Measurements from ENCODE around the gene LAMA3. TPM values are rescaled to one million over a fixed set of nuclear protein-coding genes. Genes with fewer than 3 reads are reported as not detected.

LAMA3 gene
- total and polyA plus RNA-seq, 2 donors (not counting 1 experiment from before 2014, with no cell fraction given), result 0.75 to 13.2 TPM

- H3K36me3 ChIP-seq (ENCODE audit: control insufficient read depth, insufficient read depth, low read length), result no peaks in the 10 kb centered on the region
- H3K79me2 ChIP-seq (ENCODE audit: control insufficient read depth, insufficient read depth, low read length), result no peaks in the 10 kb centered on the region
- H4K20me1 ChIP-seq (ENCODE audit: control insufficient read depth, extremely low read depth, insufficient read depth, low read length), result no peaks in the 10 kb centered on the region
- H2AFZ ChIP-seq (ENCODE audit: low read length), result no peak overlapping the region
- peaks cover 2% of the 10 kb centered on the region for H3K4me1 ChIP-seq (ENCODE audit: control insufficient read depth, extremely low read depth, insufficient read depth, low read length)
- no peak overlapping the region for H3K27ac ChIP-seq (ENCODE audit: insufficient read depth, low read length)
- no peak overlapping the region for H3K4me3 ChIP-seq (replicated peaks in 1 of 4; ENCODE audit: control extremely low read depth in 1 of 4, insufficient read depth in 1 of 4, low read depth in 3 of 4, low read length in 4 of 4)
- no peak overlapping the region for H3K9ac ChIP-seq (ENCODE audit: insufficient read depth, low read length)
- H3K27me3 ChIP-seq (ENCODE audit: control insufficient read depth, insufficient read depth, low read length), result no peaks in the 10 kb centered on the region
- H3K9me3 ChIP-seq (ENCODE audit: control insufficient read depth, insufficient read depth, low read depth, low read length), result no peaks in the 10 kb centered on the region
- H3K4me2 ChIP-seq (ENCODE audit: extremely low read depth, insufficient read depth, low read length), result no peak overlapping the region
- DNase-seq (ENCODE audit: low read depth in 2 of 2), result peak in 1 of 2 donors; percentile 77
- TF ChIP-seq, protein P1, sequence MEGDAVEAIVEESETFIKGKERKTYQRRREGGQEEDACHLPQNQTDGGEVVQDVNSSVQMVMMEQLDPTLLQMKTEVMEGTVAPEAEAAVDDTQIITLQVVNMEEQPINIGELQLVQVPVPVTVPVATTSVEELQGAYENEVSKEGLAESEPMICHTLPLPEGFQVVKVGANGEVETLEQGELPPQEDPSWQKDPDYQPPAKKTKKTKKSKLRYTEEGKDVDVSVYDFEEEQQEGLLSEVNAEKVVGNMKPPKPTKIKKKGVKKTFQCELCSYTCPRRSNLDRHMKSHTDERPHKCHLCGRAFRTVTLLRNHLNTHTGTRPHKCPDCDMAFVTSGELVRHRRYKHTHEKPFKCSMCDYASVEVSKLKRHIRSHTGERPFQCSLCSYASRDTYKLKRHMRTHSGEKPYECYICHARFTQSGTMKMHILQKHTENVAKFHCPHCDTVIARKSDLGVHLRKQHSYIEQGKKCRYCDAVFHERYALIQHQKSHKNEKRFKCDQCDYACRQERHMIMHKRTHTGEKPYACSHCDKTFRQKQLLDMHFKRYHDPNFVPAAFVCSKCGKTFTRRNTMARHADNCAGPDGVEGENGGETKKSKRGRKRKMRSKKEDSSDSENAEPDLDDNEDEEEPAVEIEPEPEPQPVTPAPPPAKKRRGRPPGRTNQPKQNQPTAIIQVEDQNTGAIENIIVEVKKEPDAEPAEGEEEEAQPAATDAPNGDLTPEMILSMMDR (conservative IDR thresholded peaks at IDR 0.05 in 1 of 2, IDR thresholded peaks at IDR 0.05 in 1 of 2; ENCODE audit: low read depth in 1 of 2, low read length in 2 of 2), result no peak
- TF ChIP-seq EZH2 (IDR thresholded peaks at IDR 0.05; ENCODE audit: low read length, missing control alignments), result no peak
Observed at GRCh38 chr18:23857756-23858155, 168.5 kb downstream of the LAMA3 start.

GRCh38 chr18:23859466-23860336 lies 170.4 kb downstream of the LAMA3 start:
- H3K79me2 ChIP-seq (ENCODE audit: control insufficient read depth, insufficient read depth, low read length), result no peaks in the 10 kb centered on the region

GRCh38 chr18:23861326-23861725 lies 172.1 kb downstream of the LAMA3 start:
- no peak for DNase-seq (ENCODE audit: low read depth in 2 of 2)
- H3K79me2 ChIP-seq (ENCODE audit: control insufficient read depth, insufficient read depth, low read length), result no peaks in the 10 kb centered on the region
- H3K27ac ChIP-seq (ENCODE audit: insufficient read depth, low read length), result no peak overlapping the region
- no peaks in the 10 kb centered on the region for H3K36me3 ChIP-seq (ENCODE audit: control insufficient read depth, insufficient read depth, low read length)
- TF ChIP-seq, protein P1 (conservative IDR thresholded peaks at IDR 0.05 in 1 of 2, IDR thresholded peaks at IDR 0.05 in 1 of 2; ENCODE audit: low read depth in 1 of 2, low read length in 2 of 2), result no peak
- TF ChIP-seq EZH2 (IDR thresholded peaks at IDR 0.05; ENCODE audit: low read length, missing control alignments), result no peak
- H2AFZ ChIP-seq (ENCODE audit: low read length), result no peak overlapping the region
- H3K9me3 ChIP-seq (ENCODE audit: control insufficient read depth, insufficient read depth, low read depth, low read length), result no peaks in the 10 kb centered on the region
- H4K20me1 ChIP-seq (ENCODE audit: control insufficient read depth, extremely low read depth, insufficient read depth, low read length), result no peaks in the 10 kb centered on the region
- H3K4me1 ChIP-seq (ENCODE audit: control insufficient read depth, extremely low read depth, insufficient read depth, low read length), result peaks cover 2% of the 10 kb centered on the region
- no peak overlapping the region for H3K4me3 ChIP-seq (replicated peaks in 1 of 4; ENCODE audit: control extremely low read depth in 1 of 4, insufficient read depth in 1 of 4, low read depth in 3 of 4, low read length in 4 of 4)
- H3K9ac ChIP-seq (ENCODE audit: insufficient read depth, low read length), result no peak overlapping the region
- no peak overlapping the region for H3K4me2 ChIP-seq (ENCODE audit: extremely low read depth, insufficient read depth, low read length)
- H3K27me3 ChIP-seq (ENCODE audit: control insufficient read depth, insufficient read depth, low read length), result no peaks in the 10 kb centered on the region

More at GRCh38 chr18:23859466-23860336, 170.4 kb downstream of the LAMA3 start:
- TF ChIP-seq, protein P1 (conservative IDR thresholded peaks at IDR 0.05 in 1 of 2, IDR thresholded peaks at IDR 0.05 in 1 of 2; ENCODE audit: low read depth in 1 of 2, low read length in 2 of 2), result no peak
- no peak for TF ChIP-seq EZH2 (IDR thresholded peaks at IDR 0.05; ENCODE audit: low read length, missing control alignments)
- H3K4me2 ChIP-seq (ENCODE audit: extremely low read depth, insufficient read depth, low read length), result no peak overlapping the region
- H3K27me3 ChIP-seq (ENCODE audit: control insufficient read depth, insufficient read depth, low read length), result no peaks in the 10 kb centered on the region
- H3K4me3 ChIP-seq (replicated peaks in 1 of 4; ENCODE audit: control extremely low read depth in 1 of 4, insufficient read depth in 1 of 4, low read depth in 3 of 4, low read length in 4 of 4), result no peak overlapping the region
- H3K27ac ChIP-seq (ENCODE audit: insufficient read depth, low read length), result no peak overlapping the region
- no peaks in the 10 kb centered on the region for H4K20me1 ChIP-seq (ENCODE audit: control insufficient read depth, extremely low read depth, insufficient read depth, low read length)
- no peaks in the 10 kb centered on the region for H3K36me3 ChIP-seq (ENCODE audit: control insufficient read depth, insufficient read depth, low read length)
- H2AFZ ChIP-seq (ENCODE audit: low read length), result no peak overlapping the region
- no peaks in the 10 kb centered on the region for H3K9me3 ChIP-seq (ENCODE audit: control insufficient read depth, insufficient read depth, low read depth, low read length)
- no peak for DNase-seq (ENCODE audit: low read depth in 2 of 2)
- H3K4me1 ChIP-seq (ENCODE audit: control insufficient read depth, extremely low read depth, insufficient read depth, low read length), result peaks cover 2% of the 10 kb centered on the region
- no peak overlapping the region for H3K9ac ChIP-seq (ENCODE audit: insufficient read depth, low read length)
